22Rv1 (cell line): ENCODE measurements around the gene MYL4.

Experiments used
- CTCF ChIP-seq: fragments of 450-650 bp; IDR thresholded peaks from 2 replicates; pipeline ENCODE4 v1.5.1; 2017; ENCODE audit warnings: mild to moderate bottlenecking
- ZFX ChIP-seq: fragments of 450-650 bp; IDR thresholded peaks from 2 replicates; pipeline ENCODE4 v1.6.1; 2017; ENCODE audit warnings: antibody characterized with exemption, borderline replicate concordance

GRCh38 chr17:47197821-47198220, 11.3 kb upstream of the MYL4 start:
- TF ChIP-seq CTCF = no peak
- no peak for TF ChIP-seq ZFX
